ENCODE results near the gene APELA.

- no peak for TF ChIP-seq CTCF (IDR thresholded peaks at IDR 0.05)
- TF ChIP-seq EZH2 (IDR thresholded peaks at IDR 0.05; ENCODE audit: borderline replicate concordance, insufficient read depth, low read depth, low read length, poor library complexity, severe bottlenecking) = no peak
Observed at GRCh38 chr4:164943192-164943591, 66.2 kb downstream of the APELA start.
